Skeletal muscle cell (primary cell): ENCODE data around the gene PGC.

Experiments
- DNase-seq: peaks from one replicate; pipeline ENCODE4 v3.0.0-alpha.2; 2010; ENCODE audit warnings: low read depth
- H3K4me3 ChIP-seq: 2 replicates; pipeline ENCODE4 v1.5.1; 2011; ENCODE audit warnings: low read depth, mild to moderate bottlenecking, control low read depth, low read length, moderate library complexity

Gene PGC

GRCh38 chr6:41747256-41748101 lies at the start of gene PGC:
Gene PGC, minus strand, starts transcription at chr6:41747397. Its CDS starts 63 bp downstream, at chr6:41747334.
- no peak for DNase-seq
- H3K4me3 ChIP-seq, result no peak within 1 kb of the TSS

- DNase-seq, result no peak
- no peak overlapping the region for H3K4me3 ChIP-seq
Observed at GRCh38 chr6:41796474-41796873, 49.3 kb upstream of the PGC start.

- no peak overlapping the region for H3K4me3 ChIP-seq
- DNase-seq, result no peak
Observed at GRCh38 chr6:41791984-41792383, 44.8 kb upstream of the PGC start.

GRCh38 chr6:41791305-41791704 lies 44.1 kb upstream of the PGC start:
- no peak overlapping the region for H3K4me3 ChIP-seq
- no peak for DNase-seq

GRCh38 chr6:41790045-41790444 lies 42.8 kb upstream of the PGC start:
- DNase-seq, result no peak
- no peak overlapping the region for H3K4me3 ChIP-seq

- H3K4me3 ChIP-seq, result no peak overlapping the region
- DNase-seq, result no peak
Observed at GRCh38 chr6:41789390-41789724, 42.2 kb upstream of the PGC start.

GRCh38 chr6:41787219-41787917 lies 40.2 kb upstream of the PGC start, which contains the start of gene TOMM6:
Gene TOMM6, plus strand, starts transcription at chr6:41787694. Its CDS starts 4 bp downstream, at chr6:41787698.
- peak within 1 kb of the TSS; percentile 91 for H3K4me3 ChIP-seq
- DNase-seq, result peak; percentile 75

- H3K4me3 ChIP-seq, result peak overlapping the region; percentile 91
- no peak for DNase-seq
Observed at GRCh38 chr6:41786451-41787218, 39.4 kb upstream of the PGC start.

- DNase-seq, result no peak
- H3K4me3 ChIP-seq, result peak overlapping the region; percentile 91
Observed at GRCh38 chr6:41785689-41786450, 38.7 kb upstream of the PGC start.

GRCh38 chr6:41785254-41785653 lies 38.1 kb upstream of the PGC start:
- DNase-seq, result no peak
- H3K4me3 ChIP-seq, result no peak overlapping the region

- DNase-seq, result no peak
- H3K4me3 ChIP-seq, result no peak overlapping the region
Observed at GRCh38 chr6:41784581-41785171, 37.5 kb upstream of the PGC start.

- no peak for DNase-seq
- H3K4me3 ChIP-seq, result no peak overlapping the region
Observed at GRCh38 chr6:41783106-41783780, 36.0 kb upstream of the PGC start.

- no peak overlapping the region for H3K4me3 ChIP-seq
- no peak for DNase-seq
Observed at GRCh38 chr6:41781366-41781730, 34.2 kb upstream of the PGC start.

- DNase-seq, result no peak
- peak within 1 kb of the TSS; percentile 62 for H3K4me3 ChIP-seq
Observed at GRCh38 chr6:41780551-41781365, 33.6 kb upstream of the PGC start, which contains the start of gene PRICKLE4. Gene PRICKLE4, plus strand, starts transcription at chr6:41780782. Its CDS starts 2,692 bp downstream, at chr6:41783474.

GRCh38 chr6:41779788-41780550 lies 32.8 kb upstream of the PGC start, which contains the start of gene FRS3:
Gene FRS3, minus strand, starts transcription at chr6:41779900. Its CDS starts 2,913 bp downstream, at chr6:41776987.
- H3K4me3 ChIP-seq, result peak within 1 kb of the TSS; percentile 62
- peak; percentile 73 for DNase-seq

GRCh38 chr6:41779336-41779735 lies 32.1 kb upstream of the PGC start:
- H3K4me3 ChIP-seq, result peak overlapping the region; percentile 62
- DNase-seq, result no peak

- no peak for DNase-seq
- H3K4me3 ChIP-seq, result peak overlapping the region; percentile 62
Observed at GRCh38 chr6:41778895-41779294, 31.7 kb upstream of the PGC start.
